ENCODE results near the gene NELL1.
"Not testable (repeated sequence)": the region's sequence is repeated elsewhere in the genome, so short reads cannot be mapped to it uniquely, and the experiment has no call there.

The NELL1 gene

DNA sequence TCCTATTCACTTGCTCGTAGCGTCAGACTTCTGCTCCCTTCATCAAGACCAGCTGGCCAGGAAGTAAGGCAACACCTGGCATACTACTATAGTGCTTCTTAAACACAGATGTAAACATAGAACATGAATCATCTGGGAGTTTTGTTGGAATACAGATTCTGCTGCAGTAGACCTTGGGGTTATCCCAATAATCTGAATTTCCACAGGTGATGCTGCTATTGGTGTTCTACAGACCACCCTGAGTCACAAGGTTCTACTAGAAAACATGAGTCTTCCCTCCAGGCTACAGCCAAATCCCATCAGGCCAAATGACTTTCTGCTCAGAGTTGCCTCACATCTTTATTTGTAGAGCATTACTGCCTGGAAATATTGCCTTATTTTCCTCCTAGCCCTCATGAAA is 175.2 kb downstream of the NELL1 start:
- ATAC-seq: no peak
- TF ChIP-seq, protein P1, sequence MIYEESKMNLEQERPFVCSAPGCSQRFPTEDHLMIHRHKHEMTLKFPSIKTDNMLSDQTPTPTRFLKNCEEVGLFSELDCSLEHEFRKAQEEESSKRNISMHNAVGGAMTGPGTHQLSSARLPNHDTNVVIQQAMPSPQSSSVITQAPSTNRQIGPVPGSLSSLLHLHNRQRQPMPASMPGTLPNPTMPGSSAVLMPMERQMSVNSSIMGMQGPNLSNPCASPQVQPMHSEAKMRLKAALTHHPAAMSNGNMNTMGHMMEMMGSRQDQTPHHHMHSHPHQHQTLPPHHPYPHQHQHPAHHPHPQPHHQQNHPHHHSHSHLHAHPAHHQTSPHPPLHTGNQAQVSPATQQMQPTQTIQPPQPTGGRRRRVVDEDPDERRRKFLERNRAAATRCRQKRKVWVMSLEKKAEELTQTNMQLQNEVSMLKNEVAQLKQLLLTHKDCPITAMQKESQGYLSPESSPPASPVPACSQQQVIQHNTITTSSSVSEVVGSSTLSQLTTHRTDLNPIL (CRISPR knock-in tag; IDR thresholded peaks at IDR 0.05; ENCODE audit: low read depth): no peak
- TF ChIP-seq ZNF8 (CRISPR knock-in tag; IDR thresholded peaks at IDR 0.05): no peak
- TF ChIP-seq, protein P2, sequence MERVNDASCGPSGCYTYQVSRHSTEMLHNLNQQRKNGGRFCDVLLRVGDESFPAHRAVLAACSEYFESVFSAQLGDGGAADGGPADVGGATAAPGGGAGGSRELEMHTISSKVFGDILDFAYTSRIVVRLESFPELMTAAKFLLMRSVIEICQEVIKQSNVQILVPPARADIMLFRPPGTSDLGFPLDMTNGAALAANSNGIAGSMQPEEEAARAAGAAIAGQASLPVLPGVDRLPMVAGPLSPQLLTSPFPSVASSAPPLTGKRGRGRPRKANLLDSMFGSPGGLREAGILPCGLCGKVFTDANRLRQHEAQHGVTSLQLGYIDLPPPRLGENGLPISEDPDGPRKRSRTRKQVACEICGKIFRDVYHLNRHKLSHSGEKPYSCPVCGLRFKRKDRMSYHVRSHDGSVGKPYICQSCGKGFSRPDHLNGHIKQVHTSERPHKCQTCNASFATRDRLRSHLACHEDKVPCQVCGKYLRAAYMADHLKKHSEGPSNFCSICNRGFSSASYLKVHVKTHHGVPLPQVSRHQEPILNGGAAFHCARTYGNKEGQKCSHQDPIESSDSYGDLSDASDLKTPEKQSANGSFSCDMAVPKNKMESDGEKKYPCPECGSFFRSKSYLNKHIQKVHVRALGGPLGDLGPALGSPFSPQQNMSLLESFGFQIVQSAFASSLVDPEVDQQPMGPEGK (CRISPR knock-in tag; IDR thresholded peaks at IDR 0.05; ENCODE audit: borderline replicate concordance): no peak
- no peak for TF ChIP-seq TOX (CRISPR knock-in tag; IDR thresholded peaks at IDR 0.05; ENCODE audit: borderline replicate concordance)
- no peak for TF ChIP-seq PPARA (CRISPR knock-in tag; IDR thresholded peaks at IDR 0.05; ENCODE audit: borderline replicate concordance)
- TF ChIP-seq RARB (CRISPR knock-in tag; IDR thresholded peaks at IDR 0.05): no peak
- no peak for TF ChIP-seq ZNF70 (CRISPR knock-in tag; IDR thresholded peaks at IDR 0.05)
- TF ChIP-seq, protein P3, sequence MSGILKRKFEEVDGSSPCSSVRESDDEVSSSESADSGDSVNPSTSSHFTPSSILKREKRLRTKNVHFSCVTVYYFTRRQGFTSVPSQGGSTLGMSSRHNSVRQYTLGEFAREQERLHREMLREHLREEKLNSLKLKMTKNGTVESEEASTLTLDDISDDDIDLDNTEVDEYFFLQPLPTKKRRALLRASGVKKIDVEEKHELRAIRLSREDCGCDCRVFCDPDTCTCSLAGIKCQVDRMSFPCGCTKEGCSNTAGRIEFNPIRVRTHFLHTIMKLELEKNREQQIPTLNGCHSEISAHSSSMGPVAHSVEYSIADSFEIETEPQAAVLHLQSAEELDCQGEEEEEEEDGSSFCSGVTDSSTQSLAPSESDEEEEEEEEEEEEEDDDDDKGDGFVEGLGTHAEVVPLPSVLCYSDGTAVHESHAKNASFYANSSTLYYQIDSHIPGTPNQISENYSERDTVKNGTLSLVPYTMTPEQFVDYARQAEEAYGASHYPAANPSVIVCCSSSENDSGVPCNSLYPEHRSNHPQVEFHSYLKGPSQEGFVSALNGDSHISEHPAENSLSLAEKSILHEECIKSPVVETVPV (CRISPR knock-in tag; IDR thresholded peaks at IDR 0.05): no peak
- no peak for TF ChIP-seq BACH2 (CRISPR knock-in tag; IDR thresholded peaks at IDR 0.05; ENCODE audit: borderline replicate concordance)
- no peak for TF ChIP-seq ISL1 (CRISPR knock-in tag; IDR thresholded peaks at IDR 0.05)
- TF ChIP-seq ARNTL (CRISPR knock-in tag; IDR thresholded peaks at IDR 0.05; ENCODE audit: borderline replicate concordance, low read depth): no peak
- TF ChIP-seq GLIS3 (CRISPR knock-in tag; IDR thresholded peaks at IDR 0.05): no peak
- TF ChIP-seq OSR1 (CRISPR knock-in tag; IDR thresholded peaks at IDR 0.05): no peak
- TF ChIP-seq, protein P4, sequence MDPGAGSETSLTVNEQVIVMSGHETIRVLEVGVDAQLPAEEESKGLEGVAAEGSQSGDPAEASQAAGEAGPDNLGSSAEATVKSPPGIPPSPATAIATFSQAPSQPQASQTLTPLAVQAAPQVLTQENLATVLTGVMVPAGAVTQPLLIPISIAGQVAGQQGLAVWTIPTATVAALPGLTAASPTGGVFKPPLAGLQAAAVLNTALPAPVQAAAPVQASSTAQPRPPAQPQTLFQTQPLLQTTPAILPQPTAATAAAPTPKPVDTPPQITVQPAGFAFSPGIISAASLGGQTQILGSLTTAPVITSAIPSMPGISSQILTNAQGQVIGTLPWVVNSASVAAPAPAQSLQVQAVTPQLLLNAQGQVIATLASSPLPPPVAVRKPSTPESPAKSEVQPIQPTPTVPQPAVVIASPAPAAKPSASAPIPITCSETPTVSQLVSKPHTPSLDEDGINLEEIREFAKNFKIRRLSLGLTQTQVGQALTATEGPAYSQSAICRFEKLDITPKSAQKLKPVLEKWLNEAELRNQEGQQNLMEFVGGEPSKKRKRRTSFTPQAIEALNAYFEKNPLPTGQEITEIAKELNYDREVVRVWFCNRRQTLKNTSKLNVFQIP (CRISPR knock-in tag; IDR thresholded peaks at IDR 0.05; ENCODE audit: borderline replicate concordance, low read depth): no peak

DNA sequence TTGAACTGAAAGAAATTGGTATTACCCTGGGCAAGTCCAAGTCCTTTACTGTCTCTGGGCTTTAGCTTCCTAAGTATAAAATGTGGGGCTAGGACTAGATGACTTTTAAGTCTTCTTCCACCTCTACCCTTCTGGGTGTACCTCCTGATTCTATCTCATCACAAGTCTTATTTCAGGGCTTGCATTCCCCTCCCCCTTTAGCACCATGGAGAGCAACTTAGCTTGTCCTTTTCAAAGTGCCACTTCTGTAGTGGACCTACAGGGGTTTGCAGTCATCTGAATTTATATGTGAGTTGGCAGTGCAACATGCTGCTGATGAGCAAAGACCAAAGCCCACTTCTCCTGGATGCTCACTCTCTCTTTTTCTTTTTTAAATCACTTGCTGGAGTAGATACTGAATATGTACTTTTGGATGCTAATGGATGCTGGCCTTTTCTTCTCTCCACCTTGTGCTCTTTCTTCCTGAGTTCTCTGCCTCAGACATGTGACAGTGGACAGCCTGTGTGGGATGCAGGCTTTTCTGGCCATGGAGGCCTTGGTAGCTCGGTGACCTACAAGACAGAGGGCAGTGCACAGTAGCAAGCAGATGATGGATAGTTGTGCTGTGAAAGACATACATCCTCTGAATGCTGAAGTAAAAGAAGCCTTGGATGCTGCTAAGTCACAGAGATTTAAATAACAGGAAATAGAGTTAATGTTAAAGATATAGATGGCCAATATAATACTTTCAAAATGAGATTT is 185.0 kb downstream of the NELL1 start:
- ATAC-seq: no peak
- TF ChIP-seq OSR1 (CRISPR knock-in tag; IDR thresholded peaks at IDR 0.05) (no peak), ESRRG (CRISPR knock-in tag; IDR thresholded peaks at IDR 0.05) (no peak)
- TF ChIP-seq, protein P4 (CRISPR knock-in tag; IDR thresholded peaks at IDR 0.05; ENCODE audit: borderline replicate concordance, low read depth): no peak

DNA sequence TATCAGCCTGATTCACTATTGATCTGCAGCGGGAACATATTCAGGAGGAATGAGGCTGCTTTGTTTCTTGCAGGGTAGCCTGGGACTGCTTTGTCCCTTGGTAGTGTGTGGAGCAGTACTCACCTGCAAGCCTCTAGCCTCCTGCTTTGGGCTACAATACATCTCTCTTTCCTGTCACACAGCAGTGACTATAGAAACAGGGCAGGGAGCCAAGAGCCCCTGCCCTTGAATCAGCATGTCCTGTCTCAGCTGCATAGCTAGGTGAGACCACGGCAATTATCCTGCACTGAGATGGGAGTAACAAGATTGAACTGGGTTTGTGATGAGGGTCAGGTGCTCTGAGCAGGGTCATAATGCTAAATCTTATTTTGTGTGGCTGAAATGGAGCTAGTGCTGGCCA is 191.9 kb downstream of the NELL1 start:
- TF ChIP-seq, protein P1 (CRISPR knock-in tag; IDR thresholded peaks at IDR 0.05; ENCODE audit: low read depth): no peak
- TF ChIP-seq OSR1 (CRISPR knock-in tag; IDR thresholded peaks at IDR 0.05): no peak
- TF ChIP-seq ZFP3 (CRISPR knock-in tag; IDR thresholded peaks at IDR 0.05): no peak
- TF ChIP-seq RARB (CRISPR knock-in tag; IDR thresholded peaks at IDR 0.05): no peak
- TF ChIP-seq, protein P2 (CRISPR knock-in tag; IDR thresholded peaks at IDR 0.05; ENCODE audit: borderline replicate concordance): no peak
- TF ChIP-seq, protein P3 (CRISPR knock-in tag; IDR thresholded peaks at IDR 0.05): no peak
- no peak for TF ChIP-seq ZNF8 (CRISPR knock-in tag; IDR thresholded peaks at IDR 0.05)
- no peak for TF ChIP-seq ZFP30 (CRISPR knock-in tag; IDR thresholded peaks at IDR 0.05)
- TF ChIP-seq CSDC2 (CRISPR knock-in tag; IDR thresholded peaks at IDR 0.05): no peak
- TF ChIP-seq TOX (CRISPR knock-in tag; IDR thresholded peaks at IDR 0.05; ENCODE audit: borderline replicate concordance): no peak
- no peak for TF ChIP-seq ZNF70 (CRISPR knock-in tag; IDR thresholded peaks at IDR 0.05)
- no peak for TF ChIP-seq ZC3H10 (CRISPR knock-in tag; IDR thresholded peaks at IDR 0.05)
- no peak for TF ChIP-seq PPARA (CRISPR knock-in tag; IDR thresholded peaks at IDR 0.05; ENCODE audit: borderline replicate concordance)
- TF ChIP-seq ARNTL (CRISPR knock-in tag; IDR thresholded peaks at IDR 0.05; ENCODE audit: borderline replicate concordance, low read depth): no peak
- no peak for TF ChIP-seq ZNF565 (CRISPR knock-in tag; conservative IDR thresholded peaks at IDR 0.05; ENCODE audit: low read depth)
- TF ChIP-seq ISL1 (CRISPR knock-in tag; IDR thresholded peaks at IDR 0.05): no peak
- no peak for TF ChIP-seq SNAI2 (CRISPR knock-in tag; IDR thresholded peaks at IDR 0.05)
- no peak for TF ChIP-seq TCF4 (CRISPR knock-in tag; IDR thresholded peaks at IDR 0.05; ENCODE audit: borderline replicate concordance)
- TF ChIP-seq BACH2 (CRISPR knock-in tag; IDR thresholded peaks at IDR 0.05; ENCODE audit: borderline replicate concordance): no peak
- ATAC-seq: no peak

DNA sequence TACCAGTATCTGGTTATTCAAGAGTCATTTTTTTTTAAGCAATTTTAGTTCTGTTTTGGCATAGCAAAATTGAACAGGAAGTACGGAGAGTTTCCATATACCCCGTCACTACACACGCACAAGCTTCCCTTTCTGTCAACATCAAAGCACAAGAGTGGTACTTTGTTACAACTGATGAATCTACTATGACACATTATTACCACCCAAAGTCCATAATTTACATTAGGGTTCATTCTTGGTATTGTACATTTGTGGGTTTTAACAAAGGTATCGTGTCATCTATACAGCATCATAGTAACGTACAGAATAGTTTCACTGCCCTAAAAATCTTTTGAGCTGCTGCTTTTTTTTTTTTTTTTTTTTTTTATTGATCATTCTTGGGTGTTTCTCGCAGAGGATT is 192.9 kb downstream of the NELL1 start:
- not testable (repeated sequence) for ATAC-seq

All from SK-N-SH treated with all-trans-retinoic acid at 6 μM for 48 hours (cell line).